ENCODE data around the gene C11orf16.

- TF ChIP-seq, protein P1, sequence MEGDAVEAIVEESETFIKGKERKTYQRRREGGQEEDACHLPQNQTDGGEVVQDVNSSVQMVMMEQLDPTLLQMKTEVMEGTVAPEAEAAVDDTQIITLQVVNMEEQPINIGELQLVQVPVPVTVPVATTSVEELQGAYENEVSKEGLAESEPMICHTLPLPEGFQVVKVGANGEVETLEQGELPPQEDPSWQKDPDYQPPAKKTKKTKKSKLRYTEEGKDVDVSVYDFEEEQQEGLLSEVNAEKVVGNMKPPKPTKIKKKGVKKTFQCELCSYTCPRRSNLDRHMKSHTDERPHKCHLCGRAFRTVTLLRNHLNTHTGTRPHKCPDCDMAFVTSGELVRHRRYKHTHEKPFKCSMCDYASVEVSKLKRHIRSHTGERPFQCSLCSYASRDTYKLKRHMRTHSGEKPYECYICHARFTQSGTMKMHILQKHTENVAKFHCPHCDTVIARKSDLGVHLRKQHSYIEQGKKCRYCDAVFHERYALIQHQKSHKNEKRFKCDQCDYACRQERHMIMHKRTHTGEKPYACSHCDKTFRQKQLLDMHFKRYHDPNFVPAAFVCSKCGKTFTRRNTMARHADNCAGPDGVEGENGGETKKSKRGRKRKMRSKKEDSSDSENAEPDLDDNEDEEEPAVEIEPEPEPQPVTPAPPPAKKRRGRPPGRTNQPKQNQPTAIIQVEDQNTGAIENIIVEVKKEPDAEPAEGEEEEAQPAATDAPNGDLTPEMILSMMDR (conservative IDR thresholded peaks at IDR 0.05 in 1 of 2, IDR thresholded peaks at IDR 0.05 in 1 of 2; ENCODE audit: low read depth in 1 of 2, low read length in 2 of 2) = no peak
- TF ChIP-seq EZH2 (IDR thresholded peaks at IDR 0.05; ENCODE audit: low read length, missing control alignments) = no peak
Observed at GRCh38 chr11:8925711-8926110, 7.0 kb downstream of the C11orf16 start.
